Brain microvascular endothelial cell (primary cell): ENCODE data around the gene VRTN.

Experiments used
- DNase-seq: peaks from one replicate; pipeline ENCODE4 v3.0.0-alpha.2; 2020
- H3K27ac ChIP-seq: fragments of 250-450 bp; sonication (Bioruptor Pico); 2 replicates; pipeline ENCODE4 v1.5.1; 2020; ENCODE audit warnings: mild to moderate bottlenecking, moderate library complexity
- H3K27me3 ChIP-seq: fragments of 250-450 bp; sonication (Bioruptor Pico); replicated peaks from 2 replicates; pipeline ENCODE4 v1.5.1; 2020; ENCODE audit warnings: mild to moderate bottlenecking
- H3K36me3 ChIP-seq: fragments of 250-450 bp; sonication (Bioruptor Pico); replicated peaks from 2 replicates; pipeline ENCODE4 v1.5.1; 2020; ENCODE audit warnings: mild to moderate bottlenecking
- H3K4me3 ChIP-seq: 2 replicates; pipeline ENCODE4 v1.5.1; 2011; ENCODE audit warnings: low read depth, mild to moderate bottlenecking, control low read depth, low read length, moderate library complexity
- in situ Hi-C: cut with HindIII; loops from 2 replicates; pipeline ENCODE4 v1.10.0; 2017; ENCODE audit warnings: low sequenced_read_pairs, low pct_ligation_motif_present
- TF ChIP-seq, protein P1 (sequence below): IDR thresholded peaks from 2 replicates; pipeline ENCODE4 v1.5.1; 2011; ENCODE audit warnings: low read depth, mild to moderate bottlenecking, moderate library complexity, low read length, control low read depth, inconsistent platforms; ENCODE audit errors: missing control alignments

VRTN gene

GRCh38 chr14:74308695-74309094 is 39.6 kb upstream of the VRTN start:
- in situ Hi-C loops, result no loop called here
- Histone ChIP-seq H3K27me3 (no peaks in the 10 kb centered on the region), H3K27ac (no peak overlapping the region), H3K4me3 (no peak overlapping the region), H3K36me3 (no peaks in the 10 kb centered on the region)
- TF ChIP-seq, protein P1, sequence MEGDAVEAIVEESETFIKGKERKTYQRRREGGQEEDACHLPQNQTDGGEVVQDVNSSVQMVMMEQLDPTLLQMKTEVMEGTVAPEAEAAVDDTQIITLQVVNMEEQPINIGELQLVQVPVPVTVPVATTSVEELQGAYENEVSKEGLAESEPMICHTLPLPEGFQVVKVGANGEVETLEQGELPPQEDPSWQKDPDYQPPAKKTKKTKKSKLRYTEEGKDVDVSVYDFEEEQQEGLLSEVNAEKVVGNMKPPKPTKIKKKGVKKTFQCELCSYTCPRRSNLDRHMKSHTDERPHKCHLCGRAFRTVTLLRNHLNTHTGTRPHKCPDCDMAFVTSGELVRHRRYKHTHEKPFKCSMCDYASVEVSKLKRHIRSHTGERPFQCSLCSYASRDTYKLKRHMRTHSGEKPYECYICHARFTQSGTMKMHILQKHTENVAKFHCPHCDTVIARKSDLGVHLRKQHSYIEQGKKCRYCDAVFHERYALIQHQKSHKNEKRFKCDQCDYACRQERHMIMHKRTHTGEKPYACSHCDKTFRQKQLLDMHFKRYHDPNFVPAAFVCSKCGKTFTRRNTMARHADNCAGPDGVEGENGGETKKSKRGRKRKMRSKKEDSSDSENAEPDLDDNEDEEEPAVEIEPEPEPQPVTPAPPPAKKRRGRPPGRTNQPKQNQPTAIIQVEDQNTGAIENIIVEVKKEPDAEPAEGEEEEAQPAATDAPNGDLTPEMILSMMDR, result no peak
- DNase-seq, result no peak

DNA sequence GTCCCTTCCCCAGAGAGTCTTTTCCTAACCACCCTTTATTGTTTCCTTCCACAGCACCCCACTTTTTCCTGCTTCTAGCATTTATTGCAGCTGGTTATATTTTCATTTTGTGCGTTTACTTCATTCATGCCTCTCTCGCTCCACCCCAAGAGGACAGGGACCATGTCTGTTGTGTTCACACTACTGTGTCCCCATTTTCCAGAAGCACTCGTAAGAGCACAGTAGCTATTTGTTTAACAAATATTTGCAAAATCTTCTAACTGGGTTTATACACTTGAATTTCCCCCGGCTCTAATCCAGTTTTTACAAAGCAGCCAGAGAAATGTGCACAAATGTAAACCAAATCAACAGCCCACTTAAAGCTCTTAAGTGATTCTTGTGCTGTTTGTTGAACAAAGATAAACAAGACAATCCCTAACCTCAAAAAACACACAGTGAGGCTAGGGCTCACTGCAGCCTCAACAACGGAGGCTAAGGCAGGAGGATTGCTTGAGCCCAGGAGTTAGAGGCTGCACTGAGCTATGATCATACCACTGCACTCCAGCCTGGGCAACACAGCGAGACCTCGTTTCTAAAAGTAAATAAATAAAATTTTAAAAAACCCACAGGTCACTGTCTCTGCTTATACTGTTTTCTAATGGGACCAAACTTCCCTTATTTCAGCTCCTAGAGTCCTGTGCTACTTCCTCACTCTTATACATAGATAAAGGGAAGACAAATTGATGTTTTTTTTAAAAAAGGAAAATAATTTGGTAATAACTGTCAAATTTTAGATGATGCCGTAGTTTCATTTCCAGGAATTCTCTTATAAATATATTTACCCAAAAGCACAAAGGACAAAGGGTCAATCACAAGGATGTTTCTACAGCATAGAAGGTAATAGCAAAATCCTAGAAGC is 38.9 kb upstream of the VRTN start:
- no peak overlapping the region for H3K27ac ChIP-seq
- in situ Hi-C loops, result no loop called here
- H3K36me3 ChIP-seq, result no peaks in the 10 kb centered on the region
- no peaks in the 10 kb centered on the region for H3K27me3 ChIP-seq
- TF ChIP-seq, protein P1, result no peak
- no peak for DNase-seq
- H3K4me3 ChIP-seq, result no peak overlapping the region

DNA sequence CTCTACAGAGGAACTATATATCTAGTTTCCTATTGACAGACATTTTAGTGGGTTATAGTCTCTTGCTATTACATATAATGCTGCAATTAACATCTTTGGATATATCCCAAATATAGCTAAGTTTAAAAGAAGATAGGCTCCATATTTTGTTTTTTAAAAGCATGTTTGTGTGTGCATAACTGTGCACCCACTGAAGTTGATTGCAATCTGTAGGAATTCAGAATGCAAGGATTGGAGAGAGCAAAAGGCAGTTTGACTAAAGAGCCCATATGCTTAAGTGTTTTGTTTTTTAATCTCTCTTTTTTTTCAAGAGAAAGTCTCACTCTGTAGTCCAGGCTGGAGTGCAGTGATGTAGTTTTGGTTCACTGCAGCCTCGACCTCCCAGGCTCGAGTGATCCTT is 36.1 kb upstream of the VRTN start:
- Histone ChIP-seq H3K27me3 (no peaks in the 10 kb centered on the region), H3K27ac (no peak overlapping the region), H3K4me3 (no peak overlapping the region), H3K36me3 (no peaks in the 10 kb centered on the region)
- in situ Hi-C loops, result no loop called here
- TF ChIP-seq, protein P1, result no peak
- no peak for DNase-seq

- TF ChIP-seq, protein P1, result no peak
- no peak overlapping the region for H3K27ac ChIP-seq
- in situ Hi-C loops, result no loop called here
- H3K4me3 ChIP-seq, result no peak overlapping the region
- DNase-seq, result no peak
- no peaks in the 10 kb centered on the region for H3K27me3 ChIP-seq
- no peaks in the 10 kb centered on the region for H3K36me3 ChIP-seq
Observed at GRCh38 chr14:74313601-74314000, 34.7 kb upstream of the VRTN start.

DNA sequence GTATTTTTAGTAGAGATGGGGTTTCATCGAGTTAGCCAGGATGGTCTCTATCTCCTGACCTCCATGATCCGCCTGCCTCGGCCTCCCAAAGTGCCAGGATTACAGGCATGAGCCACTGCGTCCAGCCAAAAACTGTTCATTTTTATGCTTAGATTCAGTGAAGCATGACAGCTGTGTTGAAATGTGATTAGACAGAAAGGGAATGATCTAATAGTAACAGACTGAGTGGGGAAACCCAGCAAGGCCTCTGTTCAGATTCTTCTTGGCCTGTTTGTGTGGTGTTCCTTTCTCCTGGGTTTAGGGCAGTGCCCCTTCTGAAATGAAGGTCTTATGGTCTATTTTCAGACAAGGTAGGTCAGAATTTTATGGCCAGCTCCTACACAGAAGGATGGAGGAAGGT is 33.7 kb upstream of the VRTN start:
- no peaks in the 10 kb centered on the region for H3K27me3 ChIP-seq
- H3K27ac ChIP-seq, result no peak overlapping the region
- no peak overlapping the region for H3K4me3 ChIP-seq
- TF ChIP-seq, protein P1, result no peak
- no peak for DNase-seq
- no peaks in the 10 kb centered on the region for H3K36me3 ChIP-seq
- in situ Hi-C loops, result no loop called here
